GM19452 (cell line): ENCODE data around the gene PGBD1.
A peak's percentile ranks its signal among the peaks of the same experiment; 100 is the strongest.

ENCODE experiments used
- ATAC-seq: cut with Tn5 transposase; IDR thresholded peaks from one replicate; pipeline ENCODE4 v1.9.1; 2021; ENCODE audit not compliant: unreplicated experiment

The PGBD1 gene, protein sequence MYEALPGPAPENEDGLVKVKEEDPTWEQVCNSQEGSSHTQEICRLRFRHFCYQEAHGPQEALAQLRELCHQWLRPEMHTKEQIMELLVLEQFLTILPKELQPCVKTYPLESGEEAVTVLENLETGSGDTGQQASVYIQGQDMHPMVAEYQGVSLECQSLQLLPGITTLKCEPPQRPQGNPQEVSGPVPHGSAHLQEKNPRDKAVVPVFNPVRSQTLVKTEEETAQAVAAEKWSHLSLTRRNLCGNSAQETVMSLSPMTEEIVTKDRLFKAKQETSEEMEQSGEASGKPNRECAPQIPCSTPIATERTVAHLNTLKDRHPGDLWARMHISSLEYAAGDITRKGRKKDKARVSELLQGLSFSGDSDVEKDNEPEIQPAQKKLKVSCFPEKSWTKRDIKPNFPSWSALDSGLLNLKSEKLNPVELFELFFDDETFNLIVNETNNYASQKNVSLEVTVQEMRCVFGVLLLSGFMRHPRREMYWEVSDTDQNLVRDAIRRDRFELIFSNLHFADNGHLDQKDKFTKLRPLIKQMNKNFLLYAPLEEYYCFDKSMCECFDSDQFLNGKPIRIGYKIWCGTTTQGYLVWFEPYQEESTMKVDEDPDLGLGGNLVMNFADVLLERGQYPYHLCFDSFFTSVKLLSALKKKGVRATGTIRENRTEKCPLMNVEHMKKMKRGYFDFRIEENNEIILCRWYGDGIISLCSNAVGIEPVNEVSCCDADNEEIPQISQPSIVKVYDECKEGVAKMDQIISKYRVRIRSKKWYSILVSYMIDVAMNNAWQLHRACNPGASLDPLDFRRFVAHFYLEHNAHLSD

DNA sequence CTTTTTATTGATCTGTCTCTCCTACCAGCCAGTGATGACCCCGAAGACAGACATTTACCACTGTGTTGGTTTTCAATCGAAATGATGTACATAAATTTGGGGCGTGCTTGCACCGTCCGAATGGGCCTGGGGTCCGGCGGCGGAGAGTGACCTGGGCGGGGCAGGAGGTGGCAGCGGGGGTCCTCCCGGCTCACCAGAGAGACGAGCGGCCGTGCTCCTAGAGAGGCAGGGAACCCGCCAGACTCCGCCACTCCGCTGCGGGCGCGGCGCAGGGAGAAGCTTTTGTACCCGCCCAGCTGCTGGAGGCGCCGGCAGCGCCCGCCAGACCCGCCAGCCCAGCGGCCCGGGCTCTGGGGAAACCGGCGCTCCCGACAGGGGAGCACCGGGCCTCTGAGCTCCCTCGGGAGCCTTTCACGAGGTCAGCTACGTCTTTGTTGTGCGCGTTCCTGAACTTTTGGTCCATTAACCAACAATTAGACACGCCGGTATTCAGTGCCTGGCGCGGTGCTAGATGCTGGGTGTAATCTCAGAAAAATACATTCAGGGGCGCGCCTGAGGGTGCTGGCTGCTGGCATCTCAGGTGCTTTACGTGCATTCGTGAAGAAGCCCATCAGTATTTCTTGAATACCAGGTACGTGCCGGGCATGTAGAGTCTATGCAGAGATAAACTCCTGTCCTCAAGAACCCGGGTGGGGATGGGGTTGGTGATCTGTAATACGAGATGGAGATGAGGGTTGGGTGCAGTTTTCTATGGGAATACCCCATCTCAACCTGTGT is at the start of gene PGBD1:
Gene PGBD1 (plus strand): TSS at position 285 of the 777 bp plus-strand sequence. CDS start 2,242 bp downstream, outside the sequence.
- peak; percentile 80 for ATAC-seq

DNA sequence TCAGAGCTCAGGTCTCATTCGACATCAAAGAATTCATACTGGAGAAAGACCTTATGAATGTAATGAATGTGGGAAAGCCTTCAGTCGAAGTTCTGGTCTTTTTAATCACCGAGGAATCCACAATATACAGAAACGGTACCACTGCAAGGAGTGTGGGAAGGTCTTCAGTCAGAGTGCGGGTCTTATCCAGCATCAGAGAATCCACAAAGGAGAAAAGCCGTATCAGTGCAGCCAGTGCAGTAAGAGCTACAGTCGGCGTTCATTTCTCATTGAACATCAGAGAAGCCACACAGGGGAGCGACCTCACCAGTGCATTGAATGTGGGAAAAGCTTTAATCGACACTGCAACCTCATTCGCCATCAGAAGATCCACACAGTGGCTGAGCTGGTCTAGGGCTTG is 48.6 kb upstream of the PGBD1 start:
- ATAC-seq = no peak

DNA sequence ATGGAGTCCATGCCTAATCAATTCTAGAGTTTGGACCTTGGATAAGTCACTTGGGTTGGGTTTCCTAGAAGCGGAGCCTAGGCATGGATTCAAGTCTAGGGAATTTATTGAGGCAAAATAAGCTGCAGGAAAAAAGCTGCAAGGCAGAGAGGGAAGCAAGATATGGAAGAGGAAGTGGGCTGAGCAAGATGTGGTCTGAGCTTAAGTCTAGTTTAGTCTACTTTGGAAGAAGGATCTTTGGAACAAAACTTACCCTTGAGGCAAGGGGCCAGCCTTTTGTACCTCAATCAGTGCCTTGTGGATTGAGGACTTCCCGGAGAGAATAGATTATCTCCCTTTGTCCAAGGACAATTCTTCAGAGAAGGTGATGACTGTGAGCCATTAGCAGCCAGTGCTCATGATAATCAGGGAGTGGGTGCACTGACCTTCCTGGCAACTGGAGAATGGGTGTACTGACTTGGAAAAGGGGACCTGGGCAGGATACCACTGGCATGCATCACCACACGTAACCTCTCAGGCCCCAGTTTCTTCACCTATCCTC is 45.4 kb upstream of the PGBD1 start:
- no peak for ATAC-seq

DNA sequence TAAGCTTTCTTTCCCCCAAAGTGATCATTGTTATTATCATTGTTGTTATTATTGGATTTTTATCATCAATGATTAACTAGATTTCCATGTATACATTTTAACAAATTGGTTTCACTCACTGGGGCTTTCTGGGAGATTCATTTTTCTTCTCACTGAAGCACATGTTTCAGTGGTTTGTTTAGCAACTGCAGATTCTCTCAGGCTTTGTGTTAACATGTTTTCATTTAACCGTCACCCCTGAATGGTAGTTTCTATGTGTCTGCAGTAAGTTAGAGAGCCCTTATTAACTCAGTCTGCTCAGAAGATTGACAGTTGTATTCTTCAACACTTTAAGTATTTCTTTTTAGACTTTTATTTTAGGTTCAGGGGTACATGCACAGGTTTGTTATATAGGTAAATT is 41.7 kb upstream of the PGBD1 start:
- peak; percentile 60 for ATAC-seq

DNA sequence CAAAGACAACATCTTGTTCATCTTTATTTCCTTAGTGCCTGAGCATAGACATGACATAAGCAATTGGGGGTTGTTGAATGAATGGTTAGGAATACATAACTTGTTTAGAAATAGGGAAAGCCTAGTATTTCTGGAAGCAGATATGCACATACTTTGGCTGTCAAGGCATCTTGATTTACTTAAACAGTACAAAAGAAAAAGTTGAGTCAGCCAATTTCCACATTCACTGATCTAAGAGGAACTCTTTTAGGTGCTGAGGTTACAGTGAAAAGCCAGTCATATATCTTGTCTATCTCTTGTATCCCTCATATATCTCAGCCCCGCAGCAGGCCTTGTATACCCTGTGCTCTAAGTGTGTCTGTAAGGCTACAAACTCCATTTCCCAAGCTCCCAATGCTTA is 40.9 kb upstream of the PGBD1 start:
- ATAC-seq = no peak

DNA sequence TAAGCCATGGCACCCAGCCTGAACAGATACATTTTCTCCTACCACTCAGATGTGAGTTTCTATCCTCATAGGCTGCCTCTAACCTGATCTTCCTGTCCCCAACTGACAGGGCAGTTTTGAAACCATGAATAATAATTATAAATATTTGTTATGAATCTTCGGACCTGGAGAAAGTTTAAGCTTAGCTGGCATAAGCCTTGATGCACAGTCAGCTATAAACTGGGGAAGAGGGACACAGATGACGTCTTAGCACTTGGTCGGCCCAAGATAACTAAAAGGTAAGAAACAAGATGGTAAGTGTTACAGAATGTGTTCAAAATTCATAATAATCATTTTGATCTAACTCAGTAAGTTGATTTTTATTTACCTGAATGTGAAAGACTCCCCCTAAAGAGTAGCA is 37.4 kb upstream of the PGBD1 start:
- no peak for ATAC-seq

DNA sequence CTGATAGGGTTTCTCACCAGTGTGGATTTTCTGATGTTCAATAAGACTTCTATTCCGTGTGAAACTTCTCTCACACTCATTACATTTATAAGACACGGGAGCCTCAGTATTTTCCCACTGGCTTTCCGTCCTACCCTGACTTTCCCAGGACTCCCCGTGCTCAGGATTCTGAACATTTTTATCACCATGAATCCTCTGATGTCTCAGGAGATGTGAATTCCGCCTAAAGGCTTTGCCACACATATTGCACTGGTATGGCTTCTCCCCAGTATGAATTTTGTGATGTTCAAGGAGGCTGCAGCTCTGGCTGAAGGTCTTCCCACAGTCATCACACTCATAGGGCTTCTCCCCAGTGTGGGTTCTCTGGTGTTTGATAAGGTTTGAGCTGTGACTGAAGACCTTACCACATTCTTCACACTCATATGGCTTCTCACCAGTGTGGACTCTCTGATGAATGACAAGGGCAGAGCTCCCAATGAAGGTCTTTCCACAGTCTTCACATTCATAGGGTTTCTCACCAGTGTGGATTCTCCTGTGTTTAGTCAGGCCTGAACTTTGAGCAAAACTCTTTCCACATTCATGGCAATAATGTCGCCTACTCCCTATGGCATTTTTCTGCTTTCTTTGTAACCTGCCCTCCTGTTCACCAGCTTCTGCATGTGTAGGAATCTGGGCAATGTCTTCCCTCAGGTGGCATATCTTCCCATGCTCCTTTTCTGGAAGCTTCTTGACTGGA is 36.0 kb upstream of the PGBD1 start:
- ATAC-seq = no peak

DNA sequence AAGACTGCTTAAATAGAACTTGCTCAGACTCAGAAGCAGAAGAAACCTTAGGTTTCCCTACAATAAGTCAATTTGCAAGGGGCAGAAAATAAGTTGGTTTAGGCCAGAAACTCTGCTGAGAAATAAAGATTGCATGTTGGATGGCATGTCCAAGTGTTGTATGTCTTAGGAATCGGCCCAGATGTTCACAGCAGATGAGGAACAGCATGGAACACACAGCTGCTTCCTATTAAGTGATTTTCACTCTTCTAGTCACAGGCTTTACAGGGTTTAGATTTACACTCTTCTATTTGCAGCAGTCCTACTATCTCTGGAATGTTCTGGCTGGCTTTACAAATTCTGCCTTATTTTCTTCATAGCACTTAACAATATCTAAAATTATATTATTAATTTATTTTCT is 32.5 kb upstream of the PGBD1 start:
- ATAC-seq = no peak

DNA sequence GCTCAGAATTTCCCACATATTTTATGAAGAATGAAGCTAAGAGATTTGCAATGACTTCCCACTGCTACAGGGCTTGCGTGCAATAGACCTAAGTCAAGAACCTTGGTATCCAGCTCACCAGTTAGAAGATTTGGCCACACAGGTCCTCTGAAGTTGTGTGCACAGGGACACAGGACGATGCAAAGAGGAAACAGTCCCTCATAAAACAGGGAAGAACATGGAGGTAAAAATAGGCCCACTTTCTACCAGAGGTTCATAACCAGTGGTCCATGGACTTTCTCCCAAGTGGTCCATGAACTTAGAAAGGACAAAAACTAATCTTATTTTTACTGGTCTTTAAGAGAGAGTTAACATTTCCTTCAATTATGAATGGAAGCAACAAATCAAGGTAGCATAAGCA is 30.6 kb upstream of the PGBD1 start:
- no peak for ATAC-seq

DNA sequence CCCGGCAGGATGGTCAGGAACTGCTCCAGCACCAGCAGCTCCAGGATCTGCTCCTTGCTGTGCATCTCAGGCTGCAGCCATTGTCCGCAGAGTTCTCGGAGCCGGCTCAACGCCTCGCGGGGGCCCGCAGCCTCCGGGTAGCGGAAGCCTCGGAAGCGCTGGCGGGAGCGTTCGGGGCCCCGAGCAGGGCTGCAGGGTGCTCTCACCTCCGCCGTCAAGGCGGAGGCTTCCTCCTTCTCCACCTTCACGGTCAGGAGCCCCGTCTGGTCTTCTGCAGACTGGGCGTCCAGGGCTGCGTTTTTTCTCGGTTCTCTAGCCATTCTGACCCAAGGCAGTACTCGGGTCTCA is 29.7 kb upstream of the PGBD1 start:
- ATAC-seq = peak; percentile 28

DNA sequence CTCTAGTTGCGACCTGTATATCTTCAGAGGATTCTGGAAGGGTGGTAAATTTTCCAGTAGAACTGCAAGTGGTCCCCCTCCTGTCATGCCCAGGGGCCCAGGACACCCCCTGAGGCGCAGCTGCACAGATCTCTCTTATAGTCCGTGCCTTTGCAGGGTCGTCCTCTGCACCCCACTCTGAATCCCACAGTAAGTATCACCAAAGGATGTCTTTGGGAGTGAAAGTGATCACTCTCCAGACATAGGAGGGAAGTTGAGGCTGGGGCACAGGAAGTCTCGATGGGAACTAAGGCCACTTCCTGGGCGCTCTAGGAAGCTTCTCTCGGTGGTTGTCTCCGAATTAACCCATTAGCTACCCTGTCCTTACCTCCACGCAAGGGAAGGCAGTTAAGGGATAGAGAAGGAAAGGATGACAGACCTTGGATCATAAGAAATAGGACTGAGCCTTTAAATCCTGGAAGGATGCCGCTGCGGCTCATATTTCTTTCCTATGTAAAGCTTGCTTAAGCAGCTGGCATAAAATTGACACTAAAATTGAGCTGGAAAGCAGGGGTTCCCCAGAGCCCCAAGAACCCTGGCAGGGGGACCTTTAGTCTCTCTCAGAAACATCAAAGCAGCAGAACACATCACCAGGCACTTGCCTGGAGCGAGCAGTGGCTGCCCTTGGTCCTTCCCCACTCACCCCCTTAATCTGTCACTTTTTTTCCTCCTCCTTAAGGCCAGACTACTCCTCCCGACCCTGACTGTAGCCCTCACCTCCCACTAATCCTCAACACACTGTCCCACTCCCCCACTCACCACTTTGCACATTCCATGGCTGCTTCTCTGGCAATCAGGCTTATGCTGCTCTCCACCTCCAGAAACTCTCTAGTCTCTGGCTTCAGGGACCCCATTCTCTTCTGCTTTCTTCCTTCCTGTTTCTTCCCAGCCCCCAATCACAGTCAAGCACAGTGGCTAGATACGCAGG is 29.1 kb upstream of the PGBD1 start, which contains the start of gene ZKSCAN4:
Gene ZKSCAN4 (minus strand): TSS at position 261 of the 967 bp plus-strand sequence. CDS start 289 bp downstream, outside the sequence.
- ATAC-seq = peak; percentile 84

DNA sequence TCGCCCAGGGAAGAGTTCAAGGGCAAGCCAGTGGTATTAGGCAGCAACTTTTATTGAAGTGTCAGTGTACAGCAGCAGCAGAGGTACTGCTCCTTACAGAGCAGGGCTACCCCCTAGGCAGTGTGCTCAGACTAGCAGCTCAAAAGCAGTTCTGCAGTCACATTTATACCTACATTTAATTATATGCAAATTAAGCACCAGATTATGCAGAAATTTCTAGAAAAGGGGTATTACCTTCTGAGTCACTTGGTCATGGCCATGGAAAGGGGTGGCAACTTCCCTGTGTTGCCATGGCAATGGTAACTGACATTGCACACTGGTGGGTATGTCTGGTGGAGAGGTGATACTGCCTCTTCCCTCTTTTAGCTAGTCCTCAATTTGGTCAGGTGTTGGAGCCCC is 27.3 kb upstream of the PGBD1 start:
- ATAC-seq = no peak

DNA sequence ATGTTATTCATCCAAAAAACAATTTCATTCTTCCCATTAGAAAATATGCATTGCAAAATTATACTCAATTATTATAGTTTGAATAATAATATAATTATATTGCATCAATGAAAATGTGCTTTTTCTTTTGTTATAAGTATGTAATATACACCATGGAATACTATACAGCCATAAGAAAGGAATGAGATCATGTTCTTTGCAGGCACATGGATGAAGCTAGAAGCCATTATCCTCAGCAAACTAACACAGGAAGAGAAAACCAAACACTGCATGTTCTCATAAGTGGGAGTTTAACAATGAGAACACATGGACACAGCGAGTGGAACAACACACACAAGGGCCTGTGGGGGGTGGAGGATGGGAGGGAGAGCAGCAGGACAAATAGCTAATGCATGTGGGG is 24.3 kb upstream of the PGBD1 start:
- ATAC-seq = no peak

DNA sequence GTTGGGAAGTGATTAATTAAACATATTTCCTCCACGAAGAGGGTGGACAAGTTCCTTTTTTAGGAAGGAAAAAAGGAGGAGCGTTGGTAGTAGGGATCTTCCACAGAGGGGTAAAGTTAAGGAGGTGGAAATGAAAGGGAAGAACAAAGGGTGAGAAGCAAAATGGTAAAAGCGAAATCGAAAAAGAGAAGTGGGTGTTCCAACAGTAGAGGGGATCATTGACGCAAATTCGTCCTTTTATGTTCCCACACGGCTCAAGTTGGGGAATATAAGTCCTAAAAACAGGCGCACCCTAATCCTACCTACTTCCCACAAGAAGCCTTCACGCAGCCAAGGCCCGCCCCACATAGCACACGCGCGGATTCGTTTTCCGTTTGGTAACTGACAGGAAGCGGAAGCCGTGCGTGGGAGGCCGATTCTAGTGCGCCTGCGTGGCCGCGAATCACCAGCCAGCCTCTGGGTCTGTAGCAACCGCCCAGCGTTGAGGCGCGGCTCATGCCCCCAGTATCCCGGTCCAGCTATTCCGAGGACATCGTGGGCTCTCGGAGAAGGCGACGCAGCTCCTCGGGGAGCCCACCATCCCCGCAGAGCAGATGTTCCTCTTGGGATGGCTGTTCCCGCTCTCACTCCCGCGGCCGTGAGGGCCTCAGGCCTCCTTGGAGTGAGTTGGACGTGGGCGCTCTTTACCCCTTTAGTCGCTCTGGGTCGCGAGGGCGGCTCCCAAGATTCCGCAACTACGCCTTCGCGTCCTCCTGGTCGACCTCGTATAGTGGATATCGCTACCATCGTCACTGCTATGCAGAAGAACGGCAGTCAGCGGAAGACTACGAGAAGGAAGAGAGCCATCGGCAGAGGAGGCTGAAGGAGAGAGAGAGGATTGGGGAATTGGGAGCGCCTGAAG is 22.2 kb upstream of the PGBD1 start, which contains the start of gene NKAPL:
Gene NKAPL (plus strand): TSS at position 421 of the 901 bp plus-strand sequence. CDS start 75 bp downstream, at position 496.
- ATAC-seq = no peak

DNA sequence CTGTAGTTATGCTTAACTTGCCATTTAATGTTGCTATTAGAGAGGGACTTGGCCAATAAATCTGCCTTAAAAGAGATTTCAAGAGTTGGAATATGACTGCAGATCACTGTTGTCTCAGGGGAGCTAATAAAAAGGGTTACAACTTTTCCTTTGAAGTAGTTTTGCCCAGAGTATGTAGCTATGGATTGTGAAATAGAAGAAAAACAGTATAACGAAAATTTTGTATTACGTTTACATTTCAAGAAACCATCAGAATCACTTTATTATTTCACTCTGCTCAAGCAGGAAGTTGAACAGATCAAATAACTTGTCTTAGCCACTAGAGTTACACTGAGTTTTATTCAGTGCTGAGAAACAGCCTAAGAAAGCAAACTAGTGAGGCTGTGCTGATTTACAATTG is 17.4 kb upstream of the PGBD1 start:
- no peak for ATAC-seq

DNA sequence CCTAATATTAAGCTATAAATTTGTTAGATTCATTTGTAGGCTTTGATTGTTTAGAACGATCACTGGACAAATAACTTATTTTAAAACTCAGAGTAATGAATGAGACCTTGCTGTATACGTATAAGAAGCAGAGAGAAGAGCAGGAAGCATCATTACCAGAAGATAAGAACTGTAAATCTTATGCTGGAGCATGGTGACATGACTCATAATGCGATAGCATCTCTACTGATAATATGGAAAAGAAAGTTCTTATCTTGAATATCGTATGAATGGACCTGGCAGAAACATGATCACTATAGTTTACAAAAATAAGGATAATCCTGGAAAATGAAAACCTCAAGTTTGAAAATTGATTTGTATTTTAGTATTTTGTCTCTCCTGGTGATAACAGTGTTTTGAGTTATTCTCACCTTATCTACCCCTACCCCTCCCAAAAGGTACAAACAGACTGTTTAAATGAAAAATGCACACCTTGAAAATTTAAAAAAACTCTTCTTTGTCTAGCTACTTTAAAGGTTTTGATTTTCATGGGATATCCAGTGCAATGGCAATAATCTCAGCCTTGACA is 16.5 kb upstream of the PGBD1 start:
- no peak for ATAC-seq

DNA sequence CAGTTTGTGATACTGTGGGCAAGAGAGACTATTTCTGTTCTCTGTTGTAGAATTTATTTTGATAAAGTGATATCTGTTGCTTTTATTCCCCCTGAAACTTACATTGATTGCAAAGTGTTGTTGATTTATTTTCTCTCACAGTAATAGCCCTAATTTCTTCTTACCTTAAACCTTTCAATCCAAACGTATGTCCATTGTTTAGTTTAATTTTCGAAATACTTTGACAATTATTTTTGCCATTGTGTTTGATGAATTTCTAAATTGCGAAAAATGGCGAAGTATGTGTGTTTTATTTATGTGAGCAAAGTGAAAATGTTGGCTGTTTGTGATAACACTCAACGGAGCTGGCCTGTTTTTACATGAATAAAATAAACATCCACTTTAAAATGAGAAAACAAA is 14.8 kb upstream of the PGBD1 start:
- no peak for ATAC-seq
